K562 (cell line): ENCODE measurements around the gene SLC25A10. TPM values are rescaled to one million over a fixed set of nuclear protein-coding genes. Genes with fewer than 3 reads are reported as not detected.

ENCODE experiments used
- AFF4 ChIP-seq: sonication (generic); formaldehyde crosslinking; IDR thresholded peaks from 2 replicates; pipeline ENCODE4 v1.8.0; 2023; ENCODE audit warnings: mild to moderate bottlenecking, missing genetic modification reagents
- ATF1 ChIP-seq, 2 experiments: fragments of 450-650 bp in 1 of 2; IDR thresholded peaks; 2 replicates each; pipeline ENCODE4 v1.6.1; 2016; ENCODE audit warnings: missing compliant biosample characterization in 1 of 2, missing genetic modification characterization in 1 of 2
- CBFA2T3 ChIP-seq: fragments of 450-650 bp; IDR thresholded peaks from 2 replicates; pipeline ENCODE4 v1.6.1; 2017
- CBFB ChIP-seq: sonication (generic); formaldehyde crosslinking; IDR thresholded peaks from 2 replicates; pipeline ENCODE4 v1.4.0; 2020; ENCODE audit warnings: mild to moderate bottlenecking, missing genetic modification reagents
- CHD1 ChIP-seq: fragments of 200-600 bp; sonication (generic); IDR thresholded peaks from one replicate; pipeline ENCODE4 v1.6.1; 2012; ENCODE audit warnings: mild to moderate bottlenecking, moderate library complexity, low read length, inconsistent platforms
- CHD2 ChIP-seq: IDR thresholded peaks from 2 replicates; pipeline ENCODE4 v1.6.1; 2011; ENCODE audit warnings: low read depth, low read length
- EP400 ChIP-seq: fragments of 450-650 bp; IDR thresholded peaks from 2 replicates; pipeline ENCODE4 v1.6.1; 2017; ENCODE audit warnings: antibody characterized with exemption, mild to moderate bottlenecking, moderate library complexity
- FIP1L1 ChIP-seq: fragments of 200-400 bp; formaldehyde crosslinking; IDR thresholded peaks from 2 replicates; pipeline ENCODE4 v1.6.1; 2018; ENCODE audit warnings: mild to moderate bottlenecking, low read depth, low read length; ENCODE audit not compliant: poor library complexity, severe bottlenecking
- HEY1 ChIP-seq: fragments of 250-450 bp; sonication (Bioruptor Pico); IDR thresholded peaks from 2 replicates; pipeline ENCODE4 v1.5.0; 2020; ENCODE audit warnings: mild to moderate bottlenecking, moderate library complexity, borderline replicate concordance
- KDM2B ChIP-seq: fragments of 250-450 bp; sonication (Bioruptor Pico); IDR thresholded peaks from 2 replicates; pipeline ENCODE4 v1.8.0; 2021; ENCODE audit warnings: mild to moderate bottlenecking, moderate library complexity
- MBD2 ChIP-seq: sonication (generic); IDR thresholded peaks from 2 replicates; pipeline ENCODE4 v1.6.1; 2016; ENCODE audit warnings: low read depth, borderline replicate concordance
- MTA2 ChIP-seq: fragments of 450-650 bp; IDR thresholded peaks from 2 replicates; pipeline ENCODE4 v1.6.1; 2016; ENCODE audit warnings: low read depth
- NFE2L1 ChIP-seq: fragments of 450-650 bp; IDR thresholded peaks from 2 replicates; pipeline ENCODE4 v1.6.1; 2016; ENCODE audit warnings: missing genetic modification characterization, low read depth, mild to moderate bottlenecking, missing compliant biosample characterization, moderate library complexity, borderline replicate concordance
- NFYB ChIP-seq: IDR thresholded peaks from 2 replicates; pipeline ENCODE4 v1.6.1; 2011; ENCODE audit warnings: mild to moderate bottlenecking, moderate library complexity; ENCODE audit not compliant: insufficient read length; ENCODE audit errors: extremely low read depth
- PREB ChIP-seq: sonication (generic); formaldehyde crosslinking; IDR thresholded peaks from 2 replicates; pipeline ENCODE4 v1.8.1; 2023; ENCODE audit warnings: mild to moderate bottlenecking, missing genetic modification reagents
- SIN3A ChIP-seq, 2 experiments: fragments of 150-350 bp in 1 of 2; IDR thresholded peaks; 2 replicates each; pipeline ENCODE4 v1.6.1; 2011 to 2016; ENCODE audit warnings: borderline replicate concordance in 2 of 2, low read depth in 2 of 2, low read length in 2 of 2, mild to moderate bottlenecking in 2 of 2, moderate library complexity in 2 of 2; ENCODE audit not compliant: control insufficient read depth in 1 of 2
- TARDBP ChIP-seq: fragments of 450-650 bp; IDR thresholded peaks from 2 replicates; pipeline ENCODE4 v1.6.1; 2016
- TSHZ1 ChIP-seq: fragments of 250-450 bp; sonication (Bioruptor Pico); IDR thresholded peaks from 2 replicates; pipeline ENCODE4 v1.4.0; 2020; ENCODE audit warnings: mild to moderate bottlenecking, moderate library complexity
- ZEB2 ChIP-seq: fragments of 450-650 bp; IDR thresholded peaks from 2 replicates; pipeline ENCODE4 v1.6.1; 2016
- ZNF140 ChIP-seq: fragments of 250-450 bp; sonication (Bioruptor Pico); IDR thresholded peaks from 2 replicates; pipeline ENCODE4 v1.8.0; 2021; ENCODE audit warnings: moderate library complexity, mild to moderate bottlenecking, inconsistent platforms
- polyA plus RNA-seq, 8 experiments: library from polyadenylated mRNA; depleted of rRNA in 4 of 8; stranded (reverse) in 5 of 8; unstranded in 3 of 8; fragments of >200 nt; fragmentation: Nextera tagmentation in 2 of 8; fragmentation: Illumina TruSeq in 1 of 8; extraction: Ambion mirVana in 2 of 8; extraction: Trizol in 1 of 8; gene quantifications; 2 replicates each; pipeline versions ENCODE4 v1.2.1 to v1.2.3, GENCODE V29; 2011 to 2014; ENCODE audit warnings: inconsistent platforms in 1 of 8, missing spikeins in 1 of 8
- total RNA-seq, 7 experiments: library from RNA; depleted of rRNA in 6 of 7; stranded (reverse); fragments of >200 nt in 6 of 7; fragmentation: Illumina TruSeq in 2 of 7; extraction: Trizol in 2 of 7; gene quantifications; 2 replicates each; pipeline versions ENCODE4 v1.2.1 to v1.2.3, GENCODE V29; 2011 to 2021; ENCODE audit warnings: low replicate concordance in 1 of 7

Gene SLC25A10
- total and polyA plus RNA-seq, 9 of the 15 experiments (the other 6 are each of a cell fraction or from before 2014, with no cell fraction given) = 0.10 to 85.6 (median 34.3) TPM

GRCh38 chr17:81702934-81703746 is 8.9 kb upstream of the SLC25A10 start, which contains the start of gene MRPL12 (continued):
- TF ChIP-seq KDM2B (CRISPR knock-in tag) = peak; percentile 31; the same call in 1 of the 2 replicates
- TF ChIP-seq ZNF140 (CRISPR knock-in tag) = no peak
- TF ChIP-seq NFE2L1 (tag) = no peak
- TF ChIP-seq EP400 = peak; percentile 98
- no peak for TF ChIP-seq CBFB (CRISPR knock-in tag)
- TF ChIP-seq ZEB2 = no peak
- peak; percentile 73 for TF ChIP-seq CHD1
- no peak for TF ChIP-seq PREB (CRISPR knock-in tag)
- 0 out of 2 replicates have a peak, but pooled peaks have one; percentile 21 for TF ChIP-seq TARDBP
- peak; percentile 94 for TF ChIP-seq CHD2
- peak; percentile 45; the same call in 1 of the 2 replicates for TF ChIP-seq MBD2
- TF ChIP-seq TSHZ1 (CRISPR knock-in tag) = no peak
- TF ChIP-seq HEY1 (CRISPR knock-in tag) = no peak; the same call in 1 of the 2 replicates
- no peak for TF ChIP-seq NFYB
- peak; percentile 99 for TF ChIP-seq FIP1L1
- peak; percentile 43; the same call in 1 of the 2 replicates for TF ChIP-seq ATF1 (CRISPR knock-in tag; IDR thresholded peaks at IDR 0.05)
- TF ChIP-seq ATF1 (tag; IDR thresholded peaks at IDR 0.05) = peak; percentile 95
- TF ChIP-seq CBFA2T3 = peak; percentile 7; the same call in 1 of the 2 replicates
- TF ChIP-seq AFF4 (CRISPR knock-in tag) = peak; percentile 95
- no peak for TF ChIP-seq MTA2
- peak; percentile 75 to 94; a peak in 3 of 4 replicates for TF ChIP-seq SIN3A (IDR thresholded peaks at IDR 0.05; ENCODE audit: borderline replicate concordance in 2 of 2, control insufficient read depth in 1 of 2, low read depth in 2 of 2, low read length in 2 of 2)
